Thoracic aorta (tissue), 2 donors: Measurements from ENCODE around the gene CARD8. TPM values are rescaled to one million over a fixed set of nuclear protein-coding genes. Genes with fewer than 3 reads are reported as not detected.
A peak's percentile ranks its signal among the peaks of the same experiment; 100 is the strongest.

Source experiments
- ATAC-seq: fragments of 150-250 bp; one replicate; pipeline ENCODE4 v1.8.0; 2017; ENCODE audit warnings: low read depth; ENCODE audit not compliant: insufficient number of reproducible peaks, low FRiP score
- DNase-seq: peaks from one replicate; pipeline ENCODE4 v3.0.0-alpha.2; 2020; ENCODE audit warnings: low spot score
- H3K27ac ChIP-seq, 2 donors: fragments of 200-600 bp; sonication (generic); 1 replicate in 1 of 2; 2 replicates in 1 of 2; pipeline ENCODE4 v1.5.1; 2016; ENCODE audit warnings: mild to moderate bottlenecking in 2 of 2, moderate library complexity in 2 of 2
- H3K27me3 ChIP-seq: fragments of 200-600 bp; sonication (generic); replicated peaks from 2 replicates; pipeline ENCODE4 v1.6.0; 2016; ENCODE audit warnings: mild to moderate bottlenecking; ENCODE audit not compliant: insufficient read depth
- H3K36me3 ChIP-seq: fragments of 200-600 bp; sonication (generic); one replicate; pipeline ENCODE4 v1.5.1; 2016
- H3K4me1 ChIP-seq, 2 donors: fragments of 200-600 bp; sonication (generic); 1 replicate in 1 of 2; 2 replicates in 1 of 2; pipeline versions ENCODE4 v1.5.1 to v1.6.0; 2016; ENCODE audit warnings: low read depth in 2 of 2, mild to moderate bottlenecking in 1 of 2; ENCODE audit not compliant: control insufficient read depth in 1 of 2
- H3K4me3 ChIP-seq: fragments of 200-600 bp; sonication (generic); 2 replicates; pipeline ENCODE4 v1.5.1; 2016; ENCODE audit warnings: mild to moderate bottlenecking
- H3K9me3 ChIP-seq: fragments of 200-600 bp; sonication (generic); 2 replicates; pipeline ENCODE4 v1.5.1; 2016
- CTCF ChIP-seq: fragments of 200-600 bp; sonication (generic); IDR thresholded peaks from one replicate; pipeline ENCODE4 v1.5.1; 2019; ENCODE audit warnings: antibody characterized with exemption
- total RNA-seq, 2 donors: library from RNA; depleted of rRNA; stranded (reverse); fragments of >200 nt; gene quantifications; one replicate each; pipeline versions ENCODE4 v1.1.0 to v1.2.3, GENCODE V29; 2016

CARD8 gene
- total RNA-seq, 2 donors from 2014 or later = 40.8 to 50.9 TPM

- Histone ChIP-seq H3K36me3 (peaks cover 3% of the 10 kb centered on the region), H3K4me3 (peak within 1 kb of the TSS; percentile 96), H3K27ac (peak within 1 kb of the TSS; percentile 85 to 90), H3K4me1 (peaks cover 5 to 16% of the 10 kb centered on the region in 2 donors), H3K27me3 (no peaks in the 10 kb centered on the region), H3K9me3 (no peaks in the 10 kb centered on the region)
- ATAC-seq (peak; percentile 88), DNase-seq (peak; percentile 51)
- TF ChIP-seq CTCF = no peak
These were observed 85.5 kb downstream of the CARD8 start, which contains the start of the genes LIG1 and ZSWIM9 for GRCh38 chr19:48169939-48170803. Gene LIG1 (minus strand): TSS chr19:48170344. CDS start chr19:48165566, 4,778 bp downstream. Gene ZSWIM9 (plus strand): TSS chr19:48170680. CDS start chr19:48171803, 1,123 bp downstream.

- TF ChIP-seq CTCF = no peak
- Histone ChIP-seq H3K27ac (peak overlapping the region in 1 of 2 donors; percentile 90), H3K4me1 (peaks cover 5 to 16% of the 10 kb centered on the region in 2 donors), H3K36me3 (peaks cover 3% of the 10 kb centered on the region), H3K27me3 (no peaks in the 10 kb centered on the region), H3K9me3 (no peaks in the 10 kb centered on the region), H3K4me3 (peak overlapping the region; percentile 96)
- ATAC-seq = peak; percentile 22
- DNase-seq = peak; percentile 20
These were observed 86.2 kb downstream of the CARD8 start for GRCh38 chr19:48169578-48169938.

DNA sequence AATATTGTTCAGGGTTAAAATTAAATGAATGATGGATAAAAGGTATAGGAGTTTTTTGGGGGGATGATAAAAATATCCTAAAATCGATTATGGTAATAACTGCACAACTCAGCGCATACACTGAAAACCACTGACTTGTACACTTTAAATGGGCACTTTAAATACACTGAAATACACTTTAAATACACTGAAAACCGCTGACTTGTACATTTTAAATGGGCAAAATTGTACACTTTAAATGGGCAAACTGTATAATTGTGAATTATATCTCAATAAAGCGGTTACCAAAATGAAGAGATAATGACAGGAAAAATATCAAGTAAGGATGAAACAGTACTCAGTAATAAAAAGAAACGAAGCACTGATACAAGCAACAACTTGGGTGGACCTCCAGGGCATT, 87.0 kb downstream of the CARD8 start:
- TF ChIP-seq CTCF = no peak
- Histone ChIP-seq H3K9me3 (no peaks in the 10 kb centered on the region), H3K27ac (no peak overlapping the region)

GRCh38 chr19:48158210-48158790, 97.4 kb downstream of the CARD8 start:
- no peak for TF ChIP-seq CTCF
- Histone ChIP-seq H3K9me3 (no peaks in the 10 kb centered on the region), H3K4me1 (no peaks in the 10 kb centered on the region), H3K36me3 (peaks cover 4% of the 10 kb centered on the region), H3K27me3 (no peaks in the 10 kb centered on the region), H3K4me3 (no peak overlapping the region), H3K27ac (no peak overlapping the region)
- no peak for ATAC-seq
- DNase-seq = no peak

More for the DNA sequence above, 87.0 kb downstream of the CARD8 start:
- peaks cover 3% of the 10 kb centered on the region for H3K36me3 ChIP-seq
- H3K27me3 ChIP-seq = no peaks in the 10 kb centered on the region
- H3K4me3 ChIP-seq = no peak overlapping the region
- DNase-seq = no peak
- ATAC-seq = no peak
- H3K4me1 ChIP-seq = peaks cover 5 to 16% of the 10 kb centered on the region in 2 donors

Other genes starting within 250 kb of the CARD8 start
- not detected for gene CABP5, start 211.8 kb downstream of the CARD8 start, total RNA-seq
- gene PLA2G4C, start 145.1 kb downstream of the CARD8 start, total RNA-seq = 10 to 100 TPM; 24.2 to 35.9 TPM
- gene LIG1, start 85.6 kb downstream of the CARD8 start, total RNA-seq = 10 to 100 TPM in 1 of 2 donors, 1 to 10 TPM in 1; 5.4 to 23.2 TPM
- 1 to 10 TPM; 4.4 to 9.3 TPM for gene ZSWIM9, start 85.2 kb downstream of the CARD8 start, total RNA-seq
- under 1 TPM in 1 of 2 donors, not detected in 1; 0.27 TPM for gene ZNF114, start 14.2 kb upstream of the CARD8 start, total RNA-seq
- gene EMP3, start 69.6 kb upstream of the CARD8 start, total RNA-seq = 10 to 100 TPM; 61.7 to 95.7 TPM
- 10 to 100 TPM in 1 of 2 donors, 1 to 10 TPM in 1; 6.3 to 18.4 TPM for gene TMEM143, start 108.0 kb upstream of the CARD8 start, total RNA-seq
- not detected for gene SYNGR4, start 108.5 kb upstream of the CARD8 start, total RNA-seq
- gene KDELR1, start 135.6 kb upstream of the CARD8 start, total RNA-seq = 10 to 100 TPM; 65.6 to 79.9 TPM
- under 1 TPM in 1 of 2 donors, not detected in 1; 0.68 TPM for gene GRIN2D, start 137.8 kb upstream of the CARD8 start, total RNA-seq
- gene GRWD1, start 190.1 kb upstream of the CARD8 start, total RNA-seq = 10 to 100 TPM; 17.5 to 38.3 TPM
- 1 to 10 TPM in 1 of 2 donors, under 1 TPM in 1; 0.27 to 1.2 TPM for gene KCNJ14, start 199.7 kb upstream of the CARD8 start, total RNA-seq
- 10 to 100 TPM; 50.6 to 79.4 TPM for gene CYTH2, start 213.5 kb upstream of the CARD8 start, total RNA-seq